ENCODE data around the gene POLR2H.

- TF ChIP-seq CTCF (IDR thresholded peaks at IDR 0.05) (no peak), EZH2 (IDR thresholded peaks at IDR 0.05; ENCODE audit: borderline replicate concordance, insufficient read depth, low read depth, low read length, poor library complexity, severe bottlenecking) (no peak)
Observed at GRCh38 chr3:184354754-184355153, 6.8 kb upstream of the POLR2H start.
